ENCODE measurements around the gene BMP7. TPM values are rescaled to one million over a fixed set of nuclear protein-coding genes. Genes with fewer than 3 reads are reported as not detected.

Gene BMP7
- total RNA-seq, 4 donors from 2014 or later, result under 0.01 to 13.3 (median 0.36) TPM

- TF ChIP-seq POLR2A (IDR thresholded peaks at IDR 0.05), result no peak
- no peak for TF ChIP-seq CTCF (IDR thresholded peaks at IDR 0.05)
- H3K36me3 ChIP-seq, result no peaks in the 10 kb centered on the region
- no peaks in the 10 kb centered on the region for H3K9me3 ChIP-seq
- no peaks in the 10 kb centered on the region for H3K4me1 ChIP-seq
- H3K4me3 ChIP-seq, result no peak overlapping the region
- intact Hi-C loops (cut with DNase I; ENCODE audit: low total_unique reads), result no loop called here
- H3K27me3 ChIP-seq, result no peaks in the 10 kb centered on the region
- H3K27ac ChIP-seq, result no peak overlapping the region
- no peak for DNase-seq
Measured at GRCh38 chr20:57250607-57251343, 15.7 kb downstream of the BMP7 start.

DNA sequence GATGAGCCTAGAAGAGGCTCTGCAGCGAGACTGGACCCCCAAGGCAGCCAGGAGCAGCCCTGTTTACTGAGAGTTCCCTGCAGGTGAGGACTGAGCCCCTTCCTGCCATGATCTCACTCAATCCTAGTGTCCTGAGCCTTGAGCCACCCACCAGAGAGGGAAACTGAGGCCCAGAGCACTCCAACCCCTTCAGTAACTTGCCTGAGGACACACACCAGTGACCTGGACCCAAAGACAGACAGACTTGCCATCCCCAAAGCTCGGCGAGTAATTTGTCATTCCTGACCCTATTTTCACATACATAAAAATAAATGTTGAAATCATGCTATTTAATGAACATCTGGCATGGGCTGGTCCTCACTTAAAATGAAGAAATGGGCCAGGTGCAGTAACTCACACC lies 16.7 kb downstream of the BMP7 start:
- no peak for DNase-seq
- intact Hi-C loops (cut with DNase I; ENCODE audit: low total_unique reads), result no loop called here
- Histone ChIP-seq H3K36me3 (no peaks in the 10 kb centered on the region), H3K4me1 (no peaks in the 10 kb centered on the region), H3K9me3 (no peaks in the 10 kb centered on the region), H3K27ac (no peak overlapping the region), H3K27me3 (no peaks in the 10 kb centered on the region), H3K4me3 (no peak overlapping the region)
- TF ChIP-seq CTCF (IDR thresholded peaks at IDR 0.05) (no peak), POLR2A (IDR thresholded peaks at IDR 0.05) (no peak)

GRCh38 chr20:57249073-57249472 lies 17.4 kb downstream of the BMP7 start:
- no peaks in the 10 kb centered on the region for H3K27me3 ChIP-seq
- no peaks in the 10 kb centered on the region for H3K4me1 ChIP-seq
- intact Hi-C loops (cut with DNase I; ENCODE audit: low total_unique reads), result no loop called here
- TF ChIP-seq POLR2A (IDR thresholded peaks at IDR 0.05) (no peak), CTCF (IDR thresholded peaks at IDR 0.05) (no peak)
- no peak overlapping the region for H3K4me3 ChIP-seq
- DNase-seq, result no peak
- no peaks in the 10 kb centered on the region for H3K9me3 ChIP-seq
- H3K27ac ChIP-seq, result no peak overlapping the region
- no peaks in the 10 kb centered on the region for H3K36me3 ChIP-seq

DNA sequence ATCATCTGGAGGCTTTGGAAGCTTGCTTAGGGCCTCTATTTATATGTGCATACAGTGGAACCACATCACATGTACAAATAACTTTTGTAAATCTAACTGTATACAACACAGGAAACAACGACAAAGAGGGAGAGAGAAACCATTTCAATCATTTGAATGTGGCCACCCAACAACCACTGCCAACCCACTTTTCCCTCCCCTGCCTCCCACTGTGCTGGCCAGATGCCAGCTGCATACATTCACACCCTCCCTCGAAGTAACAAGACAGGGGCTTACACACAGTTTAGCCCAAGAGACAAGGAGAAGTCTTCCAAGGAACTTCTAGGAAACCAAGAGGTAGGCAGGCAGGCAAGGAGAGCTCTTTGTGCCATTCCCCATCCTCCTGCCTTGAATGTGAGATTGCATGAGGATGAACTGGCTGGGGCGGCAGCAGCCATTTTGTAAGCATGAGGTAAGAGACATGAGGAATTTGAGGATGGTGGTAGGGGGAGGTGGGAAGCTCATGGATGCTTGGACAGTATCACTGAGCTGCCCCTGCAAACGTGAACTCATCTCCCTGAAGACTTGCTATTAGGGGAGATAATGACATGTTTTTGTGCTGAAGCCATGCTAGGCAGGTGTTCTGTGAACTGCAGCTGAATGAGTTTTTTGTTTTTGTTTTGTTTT lies 18.2 kb downstream of the BMP7 start:
- no peaks in the 10 kb centered on the region for H3K36me3 ChIP-seq
- no peak overlapping the region for H3K4me3 ChIP-seq
- intact Hi-C loops (cut with DNase I; ENCODE audit: low total_unique reads), result no loop called here
- DNase-seq, result no peak
- H3K9me3 ChIP-seq, result no peaks in the 10 kb centered on the region
- H3K27me3 ChIP-seq, result no peaks in the 10 kb centered on the region
- no peaks in the 10 kb centered on the region for H3K4me1 ChIP-seq
- TF ChIP-seq CTCF (IDR thresholded peaks at IDR 0.05) (no peak), POLR2A (IDR thresholded peaks at IDR 0.05) (no peak)
- no peak overlapping the region for H3K27ac ChIP-seq

- H3K27me3 ChIP-seq, result no peaks in the 10 kb centered on the region
- no peak for DNase-seq
- H3K4me1 ChIP-seq, result no peaks in the 10 kb centered on the region
- intact Hi-C loops (cut with DNase I; ENCODE audit: low total_unique reads), result no loop called here
- H3K27ac ChIP-seq, result no peak overlapping the region
- H3K4me3 ChIP-seq, result no peak overlapping the region
- no peaks in the 10 kb centered on the region for H3K36me3 ChIP-seq
- H3K9me3 ChIP-seq, result no peaks in the 10 kb centered on the region
- TF ChIP-seq POLR2A (IDR thresholded peaks at IDR 0.05) (no peak), CTCF (IDR thresholded peaks at IDR 0.05) (no peak)
Measured at GRCh38 chr20:57247292-57247965, 19.0 kb downstream of the BMP7 start.

Data from uterus (tissue), 4 donors.